HG03108 (cell line): ENCODE results near the gene RAB11B.
"Not testable (repeated sequence)": the region's sequence is repeated elsewhere in the genome, so short reads cannot be mapped to it uniquely, and the experiment has no call there.

ENCODE experiments used
- ATAC-seq: cut with Tn5 transposase; IDR thresholded peaks from one replicate; pipeline ENCODE4 v1.9.1; 2021; ENCODE audit warnings: moderate library complexity; ENCODE audit not compliant: unreplicated experiment

Gene RAB11B

GRCh38 chr19:8393192-8393870, 3.2 kb downstream of the RAB11B start:
- no peak for ATAC-seq

- ATAC-seq: no peak
Observed at GRCh38 chr19:8393871-8394250, 3.7 kb downstream of the RAB11B start.

- ATAC-seq: no peak
Observed at GRCh38 chr19:8395621-8396082, 5.5 kb downstream of the RAB11B start.

GRCh38 chr19:8396185-8396562, 6.0 kb downstream of the RAB11B start:
- no peak for ATAC-seq

- ATAC-seq: no peak
Observed at GRCh38 chr19:8396563-8397203, 6.5 kb downstream of the RAB11B start.

GRCh38 chr19:8397271-8397670, 7.1 kb downstream of the RAB11B start:
- no peak for ATAC-seq

GRCh38 chr19:8397746-8398310, 7.7 kb downstream of the RAB11B start:
- no peak for ATAC-seq

GRCh38 chr19:8398311-8398771, 8.2 kb downstream of the RAB11B start:
- ATAC-seq: no peak

- ATAC-seq: no peak
Observed at GRCh38 chr19:8399681-8400188, 9.6 kb downstream of the RAB11B start.

- no peak for ATAC-seq
Observed at GRCh38 chr19:8401981-8402411, 11.8 kb downstream of the RAB11B start.

GRCh38 chr19:8403098-8403819, 13.1 kb downstream of the RAB11B start:
- ATAC-seq: no peak

- no peak for ATAC-seq
Observed at GRCh38 chr19:8403820-8404109, 13.6 kb downstream of the RAB11B start.

- ATAC-seq: no peak
Observed at GRCh38 chr19:8404391-8405151, 14.4 kb downstream of the RAB11B start.

GRCh38 chr19:8410718-8411117, 20.6 kb downstream of the RAB11B start:
- not testable (repeated sequence) for ATAC-seq

GRCh38 chr19:8412783-8413628, 22.8 kb downstream of the RAB11B start, which contains the start of gene MARCHF2:
Gene MARCHF2, plus strand, starts transcription at chr19:8413305. Its CDS starts 8,536 bp downstream, at chr19:8421841.
- peak; percentile 99 for ATAC-seq

GRCh38 chr19:8413629-8413995, 23.5 kb downstream of the RAB11B start:
- ATAC-seq: no peak

GRCh38 chr19:8416796-8417195, 26.6 kb downstream of the RAB11B start:
- ATAC-seq: no peak

- no peak for ATAC-seq
Observed at GRCh38 chr19:8421484-8422461, 31.6 kb downstream of the RAB11B start.

- ATAC-seq: no peak
Observed at GRCh38 chr19:8423817-8424223, 33.7 kb downstream of the RAB11B start.
